Brain microvascular endothelial cell (primary cell): ENCODE data around the gene PTPRCAP.

ENCODE experiments used
- DNase-seq: peaks from one replicate; pipeline ENCODE4 v3.0.0-alpha.2; 2020
- H3K27ac ChIP-seq: fragments of 250-450 bp; sonication (Bioruptor Pico); 2 replicates; pipeline ENCODE4 v1.5.1; 2020; ENCODE audit warnings: mild to moderate bottlenecking, moderate library complexity
- H3K27me3 ChIP-seq: fragments of 250-450 bp; sonication (Bioruptor Pico); replicated peaks from 2 replicates; pipeline ENCODE4 v1.5.1; 2020; ENCODE audit warnings: mild to moderate bottlenecking
- H3K36me3 ChIP-seq: fragments of 250-450 bp; sonication (Bioruptor Pico); replicated peaks from 2 replicates; pipeline ENCODE4 v1.5.1; 2020; ENCODE audit warnings: mild to moderate bottlenecking
- H3K4me3 ChIP-seq: 2 replicates; pipeline ENCODE4 v1.5.1; 2011; ENCODE audit warnings: low read depth, mild to moderate bottlenecking, control low read depth, low read length, moderate library complexity
- in situ Hi-C: cut with HindIII; loops from 2 replicates; pipeline ENCODE4 v1.10.0; 2017; ENCODE audit warnings: low sequenced_read_pairs, low pct_ligation_motif_present
- TF ChIP-seq, protein P1 (sequence below): IDR thresholded peaks from 2 replicates; pipeline ENCODE4 v1.5.1; 2011; ENCODE audit warnings: low read depth, mild to moderate bottlenecking, moderate library complexity, low read length, control low read depth, inconsistent platforms; ENCODE audit errors: missing control alignments

PTPRCAP gene

DNA sequence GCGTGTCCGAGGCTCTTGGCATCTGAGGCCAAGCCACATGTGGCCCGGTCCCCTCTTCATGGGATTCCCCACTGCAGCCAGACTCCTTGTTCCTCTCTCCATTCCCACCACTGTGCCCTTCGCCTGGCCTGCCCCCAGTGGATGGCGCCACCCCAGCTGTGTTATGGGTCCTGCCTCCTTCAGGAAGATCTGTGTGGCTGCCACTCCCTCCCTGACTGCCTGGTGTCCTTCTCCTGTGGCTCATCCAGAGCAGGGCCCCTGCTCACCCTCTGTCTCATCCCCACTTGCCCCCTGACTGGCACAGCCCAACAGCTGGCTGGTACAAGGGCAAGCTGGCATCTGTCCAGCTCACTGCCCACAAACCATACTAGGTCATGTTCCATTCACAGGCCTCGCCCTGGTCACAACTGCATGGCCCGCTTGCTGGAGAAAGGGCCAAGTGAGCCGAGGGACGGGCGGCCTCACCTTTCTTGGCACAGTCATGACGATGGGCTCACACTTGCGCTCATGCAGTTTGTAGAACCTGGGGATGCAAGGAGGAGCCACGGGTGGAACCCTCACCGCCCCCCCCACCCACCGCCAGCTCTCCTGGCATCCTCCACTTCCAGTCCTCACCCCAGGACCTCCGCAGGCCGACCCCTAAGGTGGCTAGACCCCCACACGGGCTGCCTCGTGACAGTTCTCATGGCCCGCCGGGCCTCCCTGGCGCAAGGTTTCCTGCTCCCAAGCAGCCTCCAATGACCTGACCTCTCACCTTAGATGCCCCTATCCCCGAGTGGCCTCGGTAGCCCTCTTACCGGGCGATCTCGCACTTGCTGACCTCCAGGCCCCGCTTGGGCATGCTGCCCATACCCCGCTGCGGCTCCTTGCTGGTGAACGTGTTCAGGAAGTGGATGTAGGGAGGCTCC is 2.1 kb upstream of the PTPRCAP start:
- Histone ChIP-seq H3K27ac (no peak overlapping the region), H3K36me3 (peaks cover 45% of the 10 kb centered on the region), H3K4me3 (no peak overlapping the region), H3K27me3 (no peaks in the 10 kb centered on the region)
- in situ Hi-C loops: no loop called here
- TF ChIP-seq, protein P1, sequence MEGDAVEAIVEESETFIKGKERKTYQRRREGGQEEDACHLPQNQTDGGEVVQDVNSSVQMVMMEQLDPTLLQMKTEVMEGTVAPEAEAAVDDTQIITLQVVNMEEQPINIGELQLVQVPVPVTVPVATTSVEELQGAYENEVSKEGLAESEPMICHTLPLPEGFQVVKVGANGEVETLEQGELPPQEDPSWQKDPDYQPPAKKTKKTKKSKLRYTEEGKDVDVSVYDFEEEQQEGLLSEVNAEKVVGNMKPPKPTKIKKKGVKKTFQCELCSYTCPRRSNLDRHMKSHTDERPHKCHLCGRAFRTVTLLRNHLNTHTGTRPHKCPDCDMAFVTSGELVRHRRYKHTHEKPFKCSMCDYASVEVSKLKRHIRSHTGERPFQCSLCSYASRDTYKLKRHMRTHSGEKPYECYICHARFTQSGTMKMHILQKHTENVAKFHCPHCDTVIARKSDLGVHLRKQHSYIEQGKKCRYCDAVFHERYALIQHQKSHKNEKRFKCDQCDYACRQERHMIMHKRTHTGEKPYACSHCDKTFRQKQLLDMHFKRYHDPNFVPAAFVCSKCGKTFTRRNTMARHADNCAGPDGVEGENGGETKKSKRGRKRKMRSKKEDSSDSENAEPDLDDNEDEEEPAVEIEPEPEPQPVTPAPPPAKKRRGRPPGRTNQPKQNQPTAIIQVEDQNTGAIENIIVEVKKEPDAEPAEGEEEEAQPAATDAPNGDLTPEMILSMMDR: peak; percentile 47
- no peak for DNase-seq

GRCh38 chr11:67438158-67438902 is 848 bp upstream of the PTPRCAP start:
- peaks cover 57% of the 10 kb centered on the region for H3K36me3 ChIP-seq
- H3K27me3 ChIP-seq: no peaks in the 10 kb centered on the region
- no peak overlapping the region for H3K4me3 ChIP-seq
- TF ChIP-seq, protein P1: no peak
- no peak overlapping the region for H3K27ac ChIP-seq
- in situ Hi-C loops: no loop called here
- DNase-seq: no peak

- no peak overlapping the region for H3K4me3 ChIP-seq
- no peak for DNase-seq
- in situ Hi-C loops: no loop called here
- peaks cover 63% of the 10 kb centered on the region for H3K36me3 ChIP-seq
- no peaks in the 10 kb centered on the region for H3K27me3 ChIP-seq
- TF ChIP-seq, protein P1: no peak
- no peak overlapping the region for H3K27ac ChIP-seq
Measured at GRCh38 chr11:67437809-67438157, 301 bp upstream of the PTPRCAP start.

DNA sequence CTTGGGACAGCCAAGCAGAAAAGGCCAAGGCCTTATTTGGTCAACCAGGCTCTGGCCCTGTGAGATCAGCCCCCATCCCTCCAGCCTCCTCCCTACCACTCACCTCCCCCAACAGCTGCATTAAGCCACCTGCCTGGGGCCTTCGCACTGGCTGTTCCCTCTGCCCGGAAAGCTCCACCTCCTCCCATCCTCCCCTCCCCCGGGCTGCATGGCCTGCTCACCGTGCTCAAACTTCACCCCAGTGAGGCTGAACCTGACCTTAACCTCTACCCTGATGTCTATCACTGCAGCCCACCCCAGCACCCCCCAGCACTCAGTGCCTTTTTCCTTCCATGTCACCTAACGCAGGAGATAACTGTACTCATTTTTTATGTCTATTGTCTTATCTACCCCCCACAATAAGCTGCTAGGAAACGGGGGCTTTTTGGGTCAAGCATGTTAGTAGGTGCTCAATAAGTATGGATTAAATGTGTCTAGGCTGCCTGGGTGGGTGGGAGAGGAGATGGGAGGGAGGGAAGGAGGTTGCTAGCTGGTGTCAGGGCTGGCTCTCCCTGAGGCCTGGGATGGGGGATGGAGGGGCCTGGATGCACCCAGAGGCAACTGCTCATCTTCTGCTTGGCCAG is 912 bp downstream of the PTPRCAP start:
- in situ Hi-C loops: no loop called here
- DNase-seq: no peak
- Histone ChIP-seq H3K4me3 (no peak overlapping the region), H3K36me3 (peaks cover 67% of the 10 kb centered on the region), H3K27ac (no peak overlapping the region), H3K27me3 (no peaks in the 10 kb centered on the region)
- TF ChIP-seq, protein P1: no peak

GRCh38 chr11:67435727-67436458 is 1.6 kb downstream of the PTPRCAP start:
- DNase-seq: no peak
- no peak overlapping the region for H3K27ac ChIP-seq
- H3K36me3 ChIP-seq: peaks cover 62% of the 10 kb centered on the region
- TF ChIP-seq, protein P1: no peak
- no peak overlapping the region for H3K4me3 ChIP-seq
- in situ Hi-C loops: no loop called here
- no peaks in the 10 kb centered on the region for H3K27me3 ChIP-seq
